GM18870 (cell line): Measurements from ENCODE around the gene TMEM229B.

Source experiments
- ATAC-seq: cut with Tn5 transposase; IDR thresholded peaks from one replicate; pipeline ENCODE4 v1.9.1; 2021; ENCODE audit warnings: moderate library complexity; ENCODE audit not compliant: unreplicated experiment

TMEM229B gene

GRCh38 chr14:67487937-67488893, at the start of gene TMEM229B:
Gene TMEM229B (minus strand): TSS chr14:67488721. CDS start chr14:67473923, 14,798 bp downstream.
- ATAC-seq = peak; percentile 93

- ATAC-seq = no peak
Measured at GRCh38 chr14:67537736-67538135, 49.2 kb upstream of the TMEM229B start.

- ATAC-seq = no peak
Measured at GRCh38 chr14:67536087-67536486, 47.6 kb upstream of the TMEM229B start.

GRCh38 chr14:67533754-67534085, 45.2 kb upstream of the TMEM229B start:
- ATAC-seq = no peak

GRCh38 chr14:67532998-67533753, 44.7 kb upstream of the TMEM229B start, which contains the start of gene PLEKHH1:
Gene PLEKHH1 (plus strand): TSS chr14:67533290. CDS start chr14:67541868, 8,578 bp downstream.
- no peak for ATAC-seq

GRCh38 chr14:67532606-67532997, 44.1 kb upstream of the TMEM229B start:
- no peak for ATAC-seq

- ATAC-seq = no peak
Measured at GRCh38 chr14:67529947-67530935, 41.7 kb upstream of the TMEM229B start.

GRCh38 chr14:67528276-67528675, 39.8 kb upstream of the TMEM229B start:
- no peak for ATAC-seq

GRCh38 chr14:67527756-67528155, 39.2 kb upstream of the TMEM229B start:
- ATAC-seq = no peak

- no peak for ATAC-seq
Measured at GRCh38 chr14:67526676-67527459, 38.3 kb upstream of the TMEM229B start.

- no peak for ATAC-seq
Measured at GRCh38 chr14:67526181-67526580, 37.7 kb upstream of the TMEM229B start.

- ATAC-seq = no peak
Measured at GRCh38 chr14:67525389-67525788, 36.9 kb upstream of the TMEM229B start.

- ATAC-seq = no peak
Measured at GRCh38 chr14:67524634-67524963, 36.1 kb upstream of the TMEM229B start.

GRCh38 chr14:67523764-67524633, 35.5 kb upstream of the TMEM229B start:
- ATAC-seq = no peak

GRCh38 chr14:67522270-67522669, 33.7 kb upstream of the TMEM229B start:
- no peak for ATAC-seq

GRCh38 chr14:67520482-67520881, 32.0 kb upstream of the TMEM229B start:
- ATAC-seq = no peak

- no peak for ATAC-seq
Measured at GRCh38 chr14:67519406-67519805, 30.9 kb upstream of the TMEM229B start.

GRCh38 chr14:67517083-67517482, 28.6 kb upstream of the TMEM229B start:
- ATAC-seq = no peak

GRCh38 chr14:67516676-67517075, 28.2 kb upstream of the TMEM229B start:
- ATAC-seq = no peak
